ENCODE results near the gene DYRK2. TPM values are rescaled to one million over a fixed set of nuclear protein-coding genes. Genes with fewer than 3 reads are reported as not detected.

DYRK2 gene
- total and polyA plus RNA-seq, 2 experiments from 2014 or later, result 7.1 to 34.1 TPM

- TF ChIP-seq ZNF462 (CRISPR knock-in tag; IDR thresholded peaks at IDR 0.05) (no peak), ZNF331 (CRISPR knock-in tag; IDR thresholded peaks at IDR 0.05; ENCODE audit: low read depth) (no peak), NANOG (IDR thresholded peaks at IDR 0.05; ENCODE audit: borderline replicate concordance) (no peak), CREB1 (CRISPR knock-in tag; IDR thresholded peaks at IDR 0.05; ENCODE audit: low read depth) (no peak), JUNB (IDR thresholded peaks at IDR 0.05; ENCODE audit: unreplicated experiment) (no peak), EZH2 (IDR thresholded peaks at IDR 0.05; ENCODE audit: low read depth, unreplicated experiment) (no peak)
Measured at GRCh38 chr12:67669217-67669933, 20.8 kb downstream of the DYRK2 start (continued).

- H3K36me3 ChIP-seq (ENCODE audit: insufficient read depth), result peaks cover 9% of the 10 kb centered on the region; the same call in 1 of the 2 replicates
- no peaks in the 10 kb centered on the region for H3K27me3 ChIP-seq (ENCODE audit: insufficient read depth)
- Mint-ChIP-seq H3K27ac (no peak overlapping the region), H3K4me3 (no peak overlapping the region), H3K36me3 (ENCODE audit: low read depth) (peaks cover 35% of the 10 kb centered on the region), H3K9me3 (peaks cover 32% of the 10 kb centered on the region), H3K27me3 (ENCODE audit: insufficient read depth, low read depth, poor library complexity) (peaks cover 2% of the 10 kb centered on the region), H3K4me1 (peaks cover 8% of the 10 kb centered on the region; the same call in 2 of the 3 replicates)
- H3K4me3 ChIP-seq, result no peak overlapping the region
- no peaks in the 10 kb centered on the region for H3K79me2 ChIP-seq (replicated peaks; ENCODE audit: insufficient read depth)
- H2AFZ ChIP-seq, result no peak overlapping the region
- H3F3A ChIP-seq (replicated peaks; ENCODE audit: low read depth), result no peaks in the 10 kb centered on the region
- DNase-seq (ENCODE audit: low spot score) (no peak), ATAC-seq (no peak)
- no peak overlapping the region for H3K27ac ChIP-seq (ENCODE audit: low read depth)
- H4K20me1 ChIP-seq (replicated peaks; ENCODE audit: insufficient read depth), result 0 out of 2 replicates have a peak, but pooled peaks cover 1% of the 10 kb centered on the region
- H3K4me2 ChIP-seq, result no peak overlapping the region
- H3K4me1 ChIP-seq (ENCODE audit: insufficient read depth), result peaks cover 4% of the 10 kb centered on the region; the same call in 1 of the 2 replicates
- H3K9me2 ChIP-seq (ENCODE audit: insufficient read depth), result peaks cover 8% of the 10 kb centered on the region; the same call in 1 of the 2 replicates
- no peak for TF ChIP-seq STAT1 (IDR thresholded peaks at IDR 0.05; ENCODE audit: unreplicated experiment)
- no peak for TF ChIP-seq JUNB (IDR thresholded peaks at IDR 0.05; ENCODE audit: unreplicated experiment)
- no peak for TF ChIP-seq NANOG (IDR thresholded peaks at IDR 0.05; ENCODE audit: borderline replicate concordance)
- no peak for TF ChIP-seq EZH2phosphoT487 (IDR thresholded peaks at IDR 0.05; ENCODE audit: unreplicated experiment)
- TF ChIP-seq REST (IDR thresholded peaks at IDR 0.05; ENCODE audit: unreplicated experiment), result no peak
- no peak for TF ChIP-seq ZNF331 (CRISPR knock-in tag; IDR thresholded peaks at IDR 0.05; ENCODE audit: low read depth)
- TF ChIP-seq ETS1 (IDR thresholded peaks at IDR 0.05), result no peak
- TF ChIP-seq ZNF114 (CRISPR knock-in tag; IDR thresholded peaks at IDR 0.05), result no peak
Measured at GRCh38 chr12:67669934-67670631, 21.5 kb downstream of the DYRK2 start.

All from GM23338 (cell line).